Sigmoid colon (tissue), 7 donors: ENCODE measurements around the gene CCDC77. TPM values are rescaled to one million over a fixed set of nuclear protein-coding genes. Genes with fewer than 3 reads are reported as not detected.

Source experiments
- DNase-seq: peaks from one replicate; pipeline ENCODE4 v3.0.0-alpha.2; 2019
- H3K27ac ChIP-seq, 4 donors: fragments of 200-600 bp; sonication (generic); one replicate each; pipeline ENCODE4 v1.5.1; 2016 to 2019; ENCODE audit warnings: mild to moderate bottlenecking in 1 of 4
- H3K27me3 ChIP-seq, 3 donors: fragments of 200-600 bp; sonication (generic); one replicate each; pipeline ENCODE4 v1.5.1; 2019; ENCODE audit warnings: mild to moderate bottlenecking in 1 of 3
- H3K36me3 ChIP-seq, 4 donors: fragments of 200-600 bp; sonication (generic); one replicate each; pipeline ENCODE4 v1.5.1; 2016 to 2019
- H3K4me1 ChIP-seq, 4 donors: fragments of 200-600 bp; sonication (generic); one replicate each; pipeline ENCODE4 v1.5.1; 2017 to 2019
- H3K4me3 ChIP-seq, 4 donors: fragments of 200-600 bp; sonication (generic); one replicate each; pipeline ENCODE4 v1.5.1; 2017 to 2019; ENCODE audit warnings: mild to moderate bottlenecking in 2 of 4, moderate library complexity in 1 of 4
- H3K9me3 ChIP-seq, 4 donors: fragments of 200-600 bp in 3 of 4; sonication (generic) in 3 of 4; one replicate each; pipeline versions ENCODE4 v1.5.1 to v1.6.1; 2013 to 2019
- CTCF ChIP-seq, 4 experiments: fragments of 450-650 bp in 3 of 4; fragments of 200-600 bp in 1 of 4; IDR thresholded peaks; one replicate each; pipeline ENCODE4 v1.5.1; 2016 to 2019; ENCODE audit warnings: antibody characterized with exemption in 4 of 4, mild to moderate bottlenecking in 3 of 4, moderate library complexity in 2 of 4
- EP300 ChIP-seq, 4 donors: sonication (generic); formaldehyde crosslinking; IDR thresholded peaks; one replicate each; pipeline ENCODE4 v1.6.1; 2017; ENCODE audit warnings: antibody characterized with exemption in 4 of 4
- POLR2A ChIP-seq, 2 donors: fragments of 450-650 bp; IDR thresholded peaks; one replicate each; pipeline ENCODE4 v1.6.1; 2016; ENCODE audit warnings: antibody characterized with exemption in 2 of 2, mild to moderate bottlenecking in 2 of 2, moderate library complexity in 2 of 2
- POLR2AphosphoS5 ChIP-seq, 4 donors: sonication (generic); formaldehyde crosslinking; IDR thresholded peaks; one replicate each; pipeline ENCODE4 v1.6.1; 2017; ENCODE audit warnings: antibody characterized with exemption in 4 of 4
- WGBS, 2 donors: extraction: QIAGEN DNeasy Blood & Tissue Kit; methylation state at CpG; one replicate each; pipeline ENCODE4 v1.1.7; 2013; 5-methylcytosine and 5-hydroxymethylcytosine counted together
- intact Hi-C: fragments of 100-400 bp; cut with DNase I; formaldehyde crosslinking; loops from one replicate; pipeline ENCODE4 v1.15.1; 2023
- polyA plus RNA-seq, 3 donors: library from polyadenylated mRNA; stranded (reverse); fragments of 200-250 nt; gene quantifications; one replicate each; pipeline ENCODE4 v1.2.3, GENCODE V29; 2013
- total RNA-seq, 4 donors: library from RNA; depleted of rRNA; stranded (reverse); fragments of >200 nt; gene quantifications; one replicate each; pipeline ENCODE4 v1.1.0, GENCODE V29; 2016
- donor health status: healthy with polysubstance abuse.
- donor health status: Bipolar disorder and iron deficiency.
- donor health status: healthy.

The CCDC77 gene
- total and polyA plus RNA-seq, 7 donors: 2.8 to 8.6 (median 5.8) TPM

DNA sequence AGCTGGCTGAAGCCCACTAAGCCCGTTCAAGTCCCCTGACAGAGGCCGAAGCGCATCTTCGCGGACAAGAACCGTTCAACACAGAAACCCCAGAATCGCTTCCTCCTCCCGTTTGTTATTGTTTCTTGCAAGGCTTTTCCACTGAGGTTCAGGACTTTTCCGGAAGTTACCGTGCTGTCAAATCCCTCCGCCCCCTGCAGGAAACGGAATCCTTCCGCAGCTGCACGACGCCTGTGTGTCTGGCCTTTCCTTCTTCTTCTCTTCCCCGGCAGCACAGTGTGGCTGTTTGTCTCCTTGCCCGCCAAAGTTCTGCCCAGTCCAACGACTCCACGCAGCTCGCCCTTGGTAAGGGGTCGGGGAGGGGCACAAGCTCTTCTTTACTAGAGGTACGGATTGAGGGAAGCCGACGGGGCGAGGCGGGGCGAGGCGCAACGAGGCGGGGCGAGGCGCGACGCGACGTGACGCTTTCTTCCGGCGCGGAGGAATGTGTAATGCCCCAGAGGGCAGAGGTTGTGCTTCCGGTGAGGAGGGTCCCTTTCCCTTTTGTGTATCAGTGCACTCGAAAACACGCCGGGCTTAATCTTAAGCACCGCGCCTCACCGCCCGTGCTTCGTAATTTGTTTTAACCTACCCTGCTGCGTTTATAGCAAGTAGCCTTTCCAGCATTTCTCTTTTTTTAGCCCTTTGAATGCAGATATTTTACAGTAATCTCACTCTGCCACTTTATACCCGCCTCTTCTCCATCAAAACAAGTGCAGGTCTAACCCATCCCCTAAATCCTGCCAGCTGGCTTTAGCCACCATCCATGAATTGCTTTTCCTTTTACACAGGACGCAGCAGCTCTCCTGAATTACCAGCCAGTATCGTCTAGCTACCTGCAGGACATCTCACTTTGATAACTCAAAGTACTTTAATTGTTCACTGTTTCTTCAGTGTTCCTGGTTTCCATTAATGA is 12.0 kb upstream of the CCDC77 start, which contains the start of gene KDM5A:
TSS of gene KDM5A (minus strand) at position 179 of the 955 bp plus-strand sequence. CDS start 229 bp downstream, outside the sequence.
- Histone ChIP-seq H3K27me3 (no peaks in the 10 kb centered on the region), H3K4me3 (peak within 1 kb of the TSS; percentile 83 to 89 (median 86)), H3K4me1 (peaks cover 0 to 35% (median 34%) of the 10 kb centered on the region in 4 donors), H3K27ac (peak within 1 kb of the TSS; percentile 91 to 94 (median 93)), H3K9me3 (no peaks in the 10 kb centered on the region), H3K36me3 (peaks cover 0 to 5% (median 2%) of the 10 kb centered on the region in 4 donors)
- peak; percentile 95 for DNase-seq
- TF ChIP-seq POLR2A (IDR thresholded peaks at IDR 0.05): peak in 1 of 2 donors; percentile 15
- TF ChIP-seq CTCF (IDR thresholded peaks at IDR 0.05): peak in 1 of 4 experiments; percentile 12
- peak in 1 of 4 donors; percentile 25 for TF ChIP-seq EP300 (IDR thresholded peaks at IDR 0.05)
- TF ChIP-seq POLR2AphosphoS5 (IDR thresholded peaks at IDR 0.05): peak; percentile 46 to 83 (median 70)
- intact Hi-C loops: loop anchor here (5.0 kb wide), 1 partner anchor 253 kb away; no protein-coding TSS in a partner anchor
- WGBS, 2 donors: 1 to 2% methylated on average over 53 of the region's 53 CpGs

DNA sequence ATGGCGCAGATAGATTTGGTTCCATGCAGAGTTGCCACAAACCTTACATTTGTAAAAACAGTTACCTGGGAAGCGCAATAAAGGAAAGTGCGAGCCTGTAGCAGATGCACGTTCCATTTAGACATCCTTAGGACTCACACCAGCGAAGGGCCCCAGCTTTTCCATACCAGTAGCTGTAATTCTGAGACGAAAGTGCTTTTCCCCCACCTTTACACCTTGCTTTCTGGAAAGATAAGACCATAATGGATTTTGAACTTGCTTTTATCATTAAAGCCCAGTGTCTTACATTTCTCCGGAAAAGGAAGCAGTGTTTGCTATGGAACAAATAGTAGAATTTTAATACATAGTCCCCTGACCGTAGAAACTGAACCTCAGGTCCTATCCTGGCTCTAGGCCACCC is 616 bp upstream of the CCDC77 start:
- WGBS, 2 donors: 70% methylated on average over 8 of the region's 8 CpGs
- Histone ChIP-seq H3K36me3 (no peaks in the 10 kb centered on the region), H3K27ac (peak overlapping the region; percentile 71 to 82 (median 76)), H3K9me3 (no peaks in the 10 kb centered on the region), H3K4me3 (peak overlapping the region; percentile 49 to 68 (median 56)), H3K27me3 (no peaks in the 10 kb centered on the region), H3K4me1 (peaks cover 0 to 16% (median 9%) of the 10 kb centered on the region in 4 donors)
- no peak for TF ChIP-seq POLR2AphosphoS5 (IDR thresholded peaks at IDR 0.05)
- TF ChIP-seq POLR2A (IDR thresholded peaks at IDR 0.05): no peak
- TF ChIP-seq CTCF (IDR thresholded peaks at IDR 0.05): no peak
- no peak for TF ChIP-seq EP300 (IDR thresholded peaks at IDR 0.05)
- intact Hi-C loops: no loop called here
- DNase-seq: no peak

GRCh38 chr12:402029-402389 is 565 bp downstream of the CCDC77 start:
- Histone ChIP-seq H3K4me1 (peaks cover 0 to 16% (median 9%) of the 10 kb centered on the region in 4 donors), H3K9me3 (no peaks in the 10 kb centered on the region), H3K27ac (peak overlapping the region; percentile 71 to 82 (median 76)), H3K36me3 (no peaks in the 10 kb centered on the region), H3K27me3 (no peaks in the 10 kb centered on the region), H3K4me3 (peak overlapping the region; percentile 49 to 68 (median 56))
- WGBS, 2 donors: 0 to 2% methylated on average over 8 of the region's 8 CpGs
- TF ChIP-seq POLR2AphosphoS5 (IDR thresholded peaks at IDR 0.05) (no peak), POLR2A (IDR thresholded peaks at IDR 0.05) (no peak), EP300 (IDR thresholded peaks at IDR 0.05) (no peak), CTCF (IDR thresholded peaks at IDR 0.05) (no peak)
- no peak for DNase-seq
- intact Hi-C loops: no loop called here

GRCh38 chr12:414859-415258 is 13.4 kb downstream of the CCDC77 start:
- Histone ChIP-seq H3K4me1 (no peaks in the 10 kb centered on the region), H3K27ac (no peak overlapping the region), H3K9me3 (no peaks in the 10 kb centered on the region), H3K27me3 (no peaks in the 10 kb centered on the region), H3K36me3 (peaks cover 0 to 60% (median 4%) of the 10 kb centered on the region in 4 donors), H3K4me3 (no peak overlapping the region)
- intact Hi-C loops: no loop called here
- WGBS, 2 donors: 88 to 92% methylated on average over 2 of the region's 2 CpGs
- TF ChIP-seq EP300 (IDR thresholded peaks at IDR 0.05) (no peak), POLR2A (IDR thresholded peaks at IDR 0.05) (no peak), POLR2AphosphoS5 (IDR thresholded peaks at IDR 0.05) (no peak), CTCF (IDR thresholded peaks at IDR 0.05) (no peak)
- no peak for DNase-seq
